NB4 (cell line): ENCODE results near the gene SPOCK2.

Experiments
- CTCF ChIP-seq: IDR thresholded peaks from one replicate; pipeline ENCODE4 v1.5.1; 2012; ENCODE audit warnings: low read depth, low read length
- POLR2A ChIP-seq: IDR thresholded peaks from 2 replicates; pipeline ENCODE4 v1.6.1; 2011; ENCODE audit warnings: mild to moderate bottlenecking; ENCODE audit not compliant: insufficient read length; ENCODE audit errors: extremely low read depth
- TF ChIP-seq, protein P1 (sequence below): IDR thresholded peaks from 2 replicates; pipeline ENCODE4 v1.6.1; 2011; ENCODE audit warnings: low read depth, low read length

GRCh38 chr10:72106896-72107295 is 18.5 kb upstream of the SPOCK2 start:
- TF ChIP-seq CTCF (no peak), POLR2A (no peak)
- TF ChIP-seq, protein P1, sequence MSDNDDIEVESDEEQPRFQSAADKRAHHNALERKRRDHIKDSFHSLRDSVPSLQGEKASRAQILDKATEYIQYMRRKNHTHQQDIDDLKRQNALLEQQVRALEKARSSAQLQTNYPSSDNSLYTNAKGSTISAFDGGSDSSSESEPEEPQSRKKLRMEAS: no peak
